ENCODE data around the gene IFIT3.

GRCh38 chr10:89355394-89355931 is 27.7 kb downstream of the IFIT3 start:
- TF ChIP-seq CTCF (IDR thresholded peaks at IDR 0.05) (no peak), POLR2A (IDR thresholded peaks at IDR 0.05) (no peak)
